ENCODE results near the gene RASSF1.

RASSF1 gene

GRCh38 chr3:50303013-50303815 lies 37.4 kb downstream of the RASSF1 start, which contains the start of gene HYAL1:
Gene HYAL1, minus strand, starts transcription at chr3:50303574. Its CDS starts 618 bp downstream, at chr3:50302956.
- in situ Hi-C loops (cut with HindIII; ENCODE audit: low sequenced_read_pairs): no loop called here

GRCh38 chr3:50302095-50303012 lies 38.3 kb downstream of the RASSF1 start:
- in situ Hi-C loops (cut with HindIII; ENCODE audit: low sequenced_read_pairs): no loop called here

- in situ Hi-C loops (cut with HindIII; ENCODE audit: low sequenced_read_pairs): no loop called here
Measured at GRCh38 chr3:50300681-50301254, 39.9 kb downstream of the RASSF1 start.

GRCh38 chr3:50299929-50300680 lies 40.5 kb downstream of the RASSF1 start:
- in situ Hi-C loops (cut with HindIII; ENCODE audit: low sequenced_read_pairs): no loop called here

- in situ Hi-C loops (cut with HindIII; ENCODE audit: low sequenced_read_pairs): no loop called here
Measured at GRCh38 chr3:50299638-50299928, 41.1 kb downstream of the RASSF1 start.

GRCh38 chr3:50298836-50299637 lies 41.6 kb downstream of the RASSF1 start, which contains the start of the genes HYAL3 and NAA80:
Gene HYAL3, minus strand, starts transcription at chr3:50299405. Its CDS starts 3,803 bp downstream, at chr3:50295602.
Gene NAA80, minus strand, starts transcription at chr3:50299405. Its CDS starts 1,942 bp downstream, at chr3:50297463.
- in situ Hi-C loops (cut with HindIII; ENCODE audit: low sequenced_read_pairs): no loop called here

GRCh38 chr3:50297896-50298725 lies 42.5 kb downstream of the RASSF1 start:
- in situ Hi-C loops (cut with HindIII; ENCODE audit: low sequenced_read_pairs): no loop called here

- in situ Hi-C loops (cut with HindIII; ENCODE audit: low sequenced_read_pairs): no loop called here
Measured at GRCh38 chr3:50297384-50297775, 43.3 kb downstream of the RASSF1 start.

- in situ Hi-C loops (cut with HindIII; ENCODE audit: low sequenced_read_pairs): no loop called here
Measured at GRCh38 chr3:50296721-50297383, 43.8 kb downstream of the RASSF1 start.

- in situ Hi-C loops (cut with HindIII; ENCODE audit: low sequenced_read_pairs): no loop called here
Measured at GRCh38 chr3:50295553-50296431, 44.8 kb downstream of the RASSF1 start.

GRCh38 chr3:50294492-50295403 lies 45.9 kb downstream of the RASSF1 start:
- in situ Hi-C loops (cut with HindIII; ENCODE audit: low sequenced_read_pairs): no loop called here

- in situ Hi-C loops (cut with HindIII; ENCODE audit: low sequenced_read_pairs): no loop called here
Measured at GRCh38 chr3:50294089-50294488, 46.5 kb downstream of the RASSF1 start.

- in situ Hi-C loops (cut with HindIII; ENCODE audit: low sequenced_read_pairs): no loop called here
Measured at GRCh38 chr3:50293079-50293801, 47.4 kb downstream of the RASSF1 start.

GRCh38 chr3:50292159-50293078 lies 48.2 kb downstream of the RASSF1 start, which contains the start of gene IFRD2:
Gene IFRD2, minus strand, starts transcription at chr3:50292429. Its CDS starts 155 bp downstream, at chr3:50292274.
- in situ Hi-C loops (cut with HindIII; ENCODE audit: low sequenced_read_pairs): no loop called here
